ENCODE data around the gene GPLD1.

GRCh38 chr6:24432611-24433010 is 56.8 kb downstream of the GPLD1 start:
- TF ChIP-seq POLR2A (IDR thresholded peaks at IDR 0.05): no peak
- no peak for TF ChIP-seq CTCF (IDR thresholded peaks at IDR 0.05)
